Measurements from ENCODE around the gene CACNA2D3.

- TF ChIP-seq POLR2A (IDR thresholded peaks at IDR 0.05) (no peak), CTCF (IDR thresholded peaks at IDR 0.05) (no peak)
Measured at GRCh38 chr3:54764911-54765310, 642.6 kb downstream of the CACNA2D3 start.
